GM12878 (cell line): ENCODE results near the gene TEX2. TPM values are rescaled to one million over a fixed set of nuclear protein-coding genes. Genes with fewer than 3 reads are reported as not detected.

Source experiments
- ATAC-seq: fragments of 200-7000 bp; cut with Tn5 transposase; 3 replicates; pipeline ENCODE4 v1.9.1; 2020; ENCODE audit warnings: mild to moderate bottlenecking, moderate library complexity
- BruUV-seq: library from RNA; stranded (reverse); fragments of 400-500 nt; replicated peaks from 2 replicates; lab custom pipeline; 2021; lab: Mats Ljungman, UMichigan
- CTCF ChIA-PET: fragments of 300-600 bp; sonication (Branson Sonifier 250); formaldehyde crosslinking; extraction: SDS; loops from one replicate; lab custom pipeline; 2021; ENCODE audit warnings: inconsistent platforms; lab: Yijun Ruan, JAX
- POLR2A ChIA-PET: fragments of 350-600 bp; formaldehyde crosslinking; extraction: SDS; loops from one replicate; lab custom pipeline; 2021; ENCODE audit warnings: inconsistent platforms; lab: Charles Lee
- RAD21 ChIA-PET: fragments of 300-600 bp; sonication (Branson Sonifier 250); formaldehyde crosslinking; loops from one replicate; lab custom pipeline; 2023; ENCODE audit warnings: antibody characterized with exemption; ENCODE audit not compliant: unreplicated experiment; lab: Charles Lee
- SMC1A ChIA-PET: fragments of 300-600 bp; sonication (Branson Sonifier 250); formaldehyde crosslinking; loops from one replicate; lab custom pipeline; 2023; ENCODE audit not compliant: unreplicated experiment, uncharacterized antibody; lab: Charles Lee
- DNase-seq: peaks from one replicate; pipeline ENCODE4 v3.0.0-alpha.2; 2011; ENCODE audit warnings: low read depth, low spot score
- FAIRE-seq: peaks from 3 replicates; lab custom pipeline; 2011; peaks lifted over from hg19 to GRCh38; lab: Jason Lieb, UNC
- H2AFZ ChIP-seq: 2 replicates; pipeline ENCODE4 v1.6.0; 2011; ENCODE audit warnings: low read depth, low read length, control low read depth; ENCODE audit not compliant: control insufficient read depth
- H3K27ac ChIP-seq: 2 replicates; pipeline ENCODE4 v1.5.1; 2011; ENCODE audit warnings: control low read depth; ENCODE audit not compliant: control insufficient read depth, insufficient read depth
- H3K27me3 ChIP-seq, 2 experiments: replicated peaks in 1 of 2; 2 replicates each; pipeline versions ENCODE4 v1.6.0 to v1.6.1; 2011; ENCODE audit warnings: low read length in 1 of 2; ENCODE audit not compliant: control insufficient read depth in 2 of 2, insufficient read depth in 2 of 2
- H3K36me3 ChIP-seq, 2 experiments: 2 replicates each; pipeline ENCODE4 v1.5.1; 2011; ENCODE audit warnings: low read length in 1 of 2; ENCODE audit not compliant: control insufficient read depth in 2 of 2, insufficient read depth in 2 of 2
- H3K4me1 ChIP-seq: 2 replicates; pipeline ENCODE4 v1.6.1; 2011; ENCODE audit warnings: mild to moderate bottlenecking, low read length, moderate library complexity, mixed read lengths; ENCODE audit not compliant: control insufficient read depth, insufficient read depth
- H3K4me2 ChIP-seq: 2 replicates; pipeline ENCODE4 v1.6.0; 2011; ENCODE audit warnings: control low read depth; ENCODE audit not compliant: control insufficient read depth, insufficient read depth
- H3K4me3 ChIP-seq: fragments of 200-600 bp; sonication (generic); 2 replicates; pipeline ENCODE4 v1.5.1; 2016
- H3K79me2 ChIP-seq: 2 replicates; pipeline ENCODE4 v1.6.0; 2011; ENCODE audit warnings: low read length; ENCODE audit not compliant: control insufficient read depth, insufficient read depth
- H3K9ac ChIP-seq: 2 replicates; pipeline ENCODE4 v1.8.0; 2011; ENCODE audit warnings: low read length, control low read depth, mixed read lengths; ENCODE audit not compliant: control insufficient read depth, insufficient read depth
- H3K9me3 ChIP-seq: replicated peaks from 3 replicates; pipeline ENCODE4 v1.5.1; 2011; ENCODE audit warnings: mild to moderate bottlenecking, low read length; ENCODE audit not compliant: control insufficient read depth, insufficient read depth
- H4K20me1 ChIP-seq: 2 replicates; pipeline ENCODE4 v1.6.0; 2011; ENCODE audit not compliant: control insufficient read depth, insufficient read depth
- MLLT1 ChIP-seq: fragments of 450-650 bp; IDR thresholded peaks from 2 replicates; pipeline ENCODE4 v1.6.1; 2016; ENCODE audit warnings: mild to moderate bottlenecking
- POU2F2 ChIP-seq: IDR thresholded peaks from 3 replicates; pipeline ENCODE4 v1.6.1; 2011; ENCODE audit warnings: low read depth, mild to moderate bottlenecking, low read length, borderline replicate concordance
- SUZ12 ChIP-seq: fragments of 200-600 bp; sonication (generic); IDR thresholded peaks from one replicate; pipeline ENCODE4 v1.6.1; 2018; ENCODE audit warnings: antibody characterized with exemption, mild to moderate bottlenecking; ENCODE audit not compliant: unreplicated experiment
- ZNF592 ChIP-seq: fragments of 450-650 bp; IDR thresholded peaks from 2 replicates; pipeline ENCODE4 v1.6.1; 2017; ENCODE audit warnings: mild to moderate bottlenecking, moderate library complexity
- ZNF622 ChIP-seq: fragments of 450-650 bp; IDR thresholded peaks from 2 replicates; pipeline ENCODE4 v1.6.1; 2017; ENCODE audit warnings: mild to moderate bottlenecking, inconsistent platforms
- WGBS: methylation state at CpG from one replicate; pipeline ENCODE4 v1.1.6; 2016; ENCODE audit warnings: low lambda C conversion rate; ENCODE audit not compliant: insufficient replicate concordance, insufficient coverage; ENCODE audit errors: missing lambda C conversion rate; 5-methylcytosine and 5-hydroxymethylcytosine counted together
- in situ Hi-C: fragments of 300-500 bp; cut with MboI; formaldehyde crosslinking; loops from 9 replicates; pipeline ENCODE4 v1.14.3; 2018; ENCODE audit warnings: mixed read lengths
- intact Hi-C: fragments of 100-400 bp; cut with micrococcal nuclease; formaldehyde crosslinking; loops from one replicate; pipeline ENCODE4 v1.14.2; 2022; ENCODE audit not compliant: unreplicated experiment
- polyA plus RNA-seq, 11 experiments: library from polyadenylated mRNA; depleted of rRNA in 4 of 11; unstranded in 6 of 11; stranded (reverse) in 5 of 11; fragments of >200 nt; fragmentation: Nextera tagmentation in 4 of 11; fragmentation: Illumina TruSeq in 1 of 11; extraction: Ambion mirVana in 4 of 11; extraction: Trizol in 1 of 11; gene quantifications; 1 replicate in 1 of 11; 2 replicates in 10 of 11; pipeline versions ENCODE4 v1.2.1 to v1.2.3, GENCODE V29; 2011 to 2016; ENCODE audit warnings: inconsistent platforms in 2 of 11, missing spikeins in 2 of 11, low read depth in 1 of 11
- total RNA-seq, 4 experiments: library from RNA; depleted of rRNA in 3 of 4; stranded (reverse); fragments of >200 nt in 3 of 4; fragmentation: Illumina TruSeq in 1 of 4; extraction: Trizol in 1 of 4; gene quantifications; 2 replicates each; pipeline versions ENCODE4 v1.2.1 to v1.2.3, GENCODE V29; 2013 to 2021
- TF ChIP-seq, protein P1 (sequence below): fragments of 450-650 bp; IDR thresholded peaks from 2 replicates; pipeline ENCODE4 v1.6.1; 2017; ENCODE audit warnings: borderline replicate concordance
- TF ChIP-seq, protein P2 (sequence below): fragments of 450-650 bp; IDR thresholded peaks from 2 replicates; pipeline ENCODE4 v1.6.1; 2017; ENCODE audit warnings: mild to moderate bottlenecking

The TEX2 gene
- total and polyA plus RNA-seq, 10 of the 15 experiments (the other 5 are each of a cell fraction or from before 2014, with no cell fraction given) = 3.8 to 19.9 (median 15.8) TPM

DNA sequence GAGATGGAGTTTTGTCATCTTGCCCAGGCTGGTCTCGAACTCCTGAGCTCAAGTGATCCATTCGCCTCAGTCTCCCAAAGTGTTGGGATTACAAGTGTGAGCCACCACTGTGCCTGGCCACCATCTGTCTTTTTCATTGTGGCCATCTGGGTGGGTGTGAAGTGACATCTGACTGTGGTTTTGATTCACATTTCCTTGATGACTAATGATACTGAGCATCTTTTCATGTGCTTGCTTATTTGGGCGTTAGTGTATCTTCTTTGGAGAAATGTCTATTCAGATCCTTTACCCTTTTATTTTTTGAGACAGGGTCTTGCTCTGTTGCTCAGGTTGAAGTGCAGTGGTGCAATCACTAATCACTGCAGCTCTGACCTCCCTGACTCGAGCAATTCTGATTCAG lies 79.2 kb downstream of the TEX2 start:
- intact Hi-C loops = no loop called here
- FAIRE-seq (no peak), ATAC-seq (no peak), DNase-seq (no peak)
- no peaks in the 10 kb centered on the region for H4K20me1 ChIP-seq
- in situ Hi-C loops = no loop called here
- no peak overlapping the region for H2AFZ ChIP-seq
- ChIA-PET CTCF (no interaction called here), POLR2A (interaction anchor here (0.6 kb wide), 1 partner anchor 203 kb away, joined by 3 read pairs; no protein-coding TSS in a partner anchor), SMC1A (no interaction called here), RAD21 (no interaction called here)
- no peaks in the 10 kb centered on the region for H3K79me2 ChIP-seq
- no peaks in the 10 kb centered on the region for H3K4me1 ChIP-seq
- 63% methylated on average over 4 of the region's 4 CpGs for WGBS
- no peak overlapping the region for H3K27ac ChIP-seq
- H3K4me3 ChIP-seq = no peak overlapping the region
- BruUV-seq = no TSS peak
- no peak overlapping the region for H3K4me2 ChIP-seq
- H3K27me3 ChIP-seq = no peaks in the 10 kb centered on the region
- no peaks in the 10 kb centered on the region; a peak in 1 of 4 replicates for H3K36me3 ChIP-seq
- no peak overlapping the region for H3K9ac ChIP-seq
- TF ChIP-seq POU2F2 = no peak
- TF ChIP-seq, protein P1, sequence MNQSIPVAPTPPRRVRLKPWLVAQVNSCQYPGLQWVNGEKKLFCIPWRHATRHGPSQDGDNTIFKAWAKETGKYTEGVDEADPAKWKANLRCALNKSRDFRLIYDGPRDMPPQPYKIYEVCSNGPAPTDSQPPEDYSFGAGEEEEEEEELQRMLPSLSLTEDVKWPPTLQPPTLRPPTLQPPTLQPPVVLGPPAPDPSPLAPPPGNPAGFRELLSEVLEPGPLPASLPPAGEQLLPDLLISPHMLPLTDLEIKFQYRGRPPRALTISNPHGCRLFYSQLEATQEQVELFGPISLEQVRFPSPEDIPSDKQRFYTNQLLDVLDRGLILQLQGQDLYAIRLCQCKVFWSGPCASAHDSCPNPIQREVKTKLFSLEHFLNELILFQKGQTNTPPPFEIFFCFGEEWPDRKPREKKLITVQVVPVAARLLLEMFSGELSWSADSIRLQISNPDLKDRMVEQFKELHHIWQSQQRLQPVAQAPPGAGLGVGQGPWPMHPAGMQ = no peak
- TF ChIP-seq ZNF592 = no peak
- TF ChIP-seq ZNF622 = no peak
- TF ChIP-seq, protein P2, sequence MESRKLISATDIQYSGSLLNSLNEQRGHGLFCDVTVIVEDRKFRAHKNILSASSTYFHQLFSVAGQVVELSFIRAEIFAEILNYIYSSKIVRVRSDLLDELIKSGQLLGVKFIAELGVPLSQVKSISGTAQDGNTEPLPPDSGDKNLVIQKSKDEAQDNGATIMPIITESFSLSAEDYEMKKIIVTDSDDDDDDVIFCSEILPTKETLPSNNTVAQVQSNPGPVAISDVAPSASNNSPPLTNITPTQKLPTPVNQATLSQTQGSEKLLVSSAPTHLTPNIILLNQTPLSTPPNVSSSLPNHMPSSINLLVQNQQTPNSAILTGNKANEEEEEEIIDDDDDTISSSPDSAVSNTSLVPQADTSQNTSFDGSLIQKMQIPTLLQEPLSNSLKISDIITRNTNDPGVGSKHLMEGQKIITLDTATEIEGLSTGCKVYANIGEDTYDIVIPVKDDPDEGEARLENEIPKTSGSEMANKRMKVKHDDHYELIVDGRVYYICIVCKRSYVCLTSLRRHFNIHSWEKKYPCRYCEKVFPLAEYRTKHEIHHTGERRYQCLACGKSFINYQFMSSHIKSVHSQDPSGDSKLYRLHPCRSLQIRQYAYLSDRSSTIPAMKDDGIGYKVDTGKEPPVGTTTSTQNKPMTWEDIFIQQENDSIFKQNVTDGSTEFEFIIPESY = no peak
- TF ChIP-seq MLLT1 = no peak
- no peak for TF ChIP-seq SUZ12
- H3K9me3 ChIP-seq = no peaks in the 10 kb centered on the region
